Ishikawa (cell line): ENCODE results near the gene INO80D.

Experiments used
- CEBPB ChIP-seq: IDR thresholded peaks from 2 replicates; pipeline ENCODE4 v1.6.1; 2012
- CREB1 ChIP-seq: IDR thresholded peaks from 2 replicates; pipeline ENCODE4 v1.6.1; 2012; ENCODE audit warnings: low read depth
- EGR1 ChIP-seq: IDR thresholded peaks from 2 replicates; pipeline ENCODE4 v1.6.1; 2012
- EP300 ChIP-seq: IDR thresholded peaks from 2 replicates; pipeline ENCODE4 v1.6.1; 2012; ENCODE audit warnings: borderline replicate concordance
- FOXM1 ChIP-seq: IDR thresholded peaks from 2 replicates; pipeline ENCODE4 v1.6.1; 2012; ENCODE audit warnings: low read depth, borderline replicate concordance
- MAX ChIP-seq: IDR thresholded peaks from 2 replicates; pipeline ENCODE4 v1.6.1; 2012
- NFIC ChIP-seq: IDR thresholded peaks from 2 replicates; pipeline ENCODE4 v1.6.1; 2012
- RAD21 ChIP-seq: IDR thresholded peaks from 2 replicates; pipeline ENCODE4 v1.6.1; 2012; ENCODE audit warnings: low read depth
- REST ChIP-seq: IDR thresholded peaks from 2 replicates; pipeline ENCODE4 v1.6.1; 2012; ENCODE audit warnings: low read depth, mild to moderate bottlenecking
- TAF1 ChIP-seq: IDR thresholded peaks from 2 replicates; pipeline ENCODE4 v1.6.1; 2012; ENCODE audit warnings: low read depth, mild to moderate bottlenecking
- TCF12 ChIP-seq: IDR thresholded peaks from 2 replicates; pipeline ENCODE4 v1.6.1; 2012; ENCODE audit warnings: low read depth
- TEAD4 ChIP-seq: IDR thresholded peaks from 2 replicates; pipeline ENCODE4 v1.6.1; 2012
- USF1 ChIP-seq: IDR thresholded peaks from 2 replicates; pipeline ENCODE4 v1.6.1; 2012
- YY1 ChIP-seq: IDR thresholded peaks from 2 replicates; pipeline ENCODE4 v1.6.1; 2012; ENCODE audit warnings: low read depth
- ZBTB7A ChIP-seq: IDR thresholded peaks from 2 replicates; pipeline ENCODE4 v1.6.1; 2012; ENCODE audit warnings: low read depth

Gene INO80D

DNA sequence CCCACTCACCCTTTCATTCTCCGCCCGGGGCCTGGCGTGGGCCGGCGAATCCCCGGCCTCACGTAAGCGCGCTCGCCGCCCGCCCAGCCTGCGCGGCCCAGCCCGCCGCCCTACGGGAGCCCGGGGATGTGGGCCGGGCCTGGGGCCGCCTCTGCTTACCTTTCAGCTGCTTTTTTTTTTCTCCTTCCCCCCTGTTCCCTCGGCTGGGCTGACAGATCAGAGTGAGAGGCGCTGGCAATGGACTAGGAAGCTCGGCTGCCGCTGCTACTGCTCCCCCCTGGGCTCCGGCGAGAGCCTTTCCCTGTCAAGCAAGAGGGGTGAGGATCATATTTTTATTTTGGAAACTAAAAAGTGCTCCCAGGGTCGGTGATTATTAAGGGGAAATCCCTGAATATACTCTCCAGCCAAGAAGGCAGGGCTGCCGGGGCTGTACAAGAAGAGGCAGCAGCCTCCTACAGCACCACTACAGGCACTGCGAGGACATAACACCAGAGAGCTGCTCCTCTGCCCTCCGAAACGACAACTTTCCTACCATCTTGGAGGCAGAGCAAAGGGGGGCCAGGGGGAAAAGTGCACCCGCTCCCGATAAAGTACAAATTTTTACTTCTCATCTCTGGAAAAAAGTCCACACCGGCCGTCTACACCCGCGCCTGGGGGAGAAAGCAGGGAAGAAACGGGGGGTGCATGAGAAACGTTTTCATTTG, at the start of gene INO80D:
INO80D (minus strand) TSS at position 433 of the 704 bp plus-strand sequence. CDS start 23,158 bp downstream, outside the sequence.
- TF ChIP-seq REST (peak; percentile 12; the same call in 1 of the 2 replicates), YY1 (peak; percentile 86), TEAD4 (no peak), TAF1 (peak; percentile 83)

GRCh38 chr2:206127656-206128055, 41.7 kb upstream of the INO80D start:
- TF ChIP-seq CREB1 (no peak), USF1 (no peak)

DNA sequence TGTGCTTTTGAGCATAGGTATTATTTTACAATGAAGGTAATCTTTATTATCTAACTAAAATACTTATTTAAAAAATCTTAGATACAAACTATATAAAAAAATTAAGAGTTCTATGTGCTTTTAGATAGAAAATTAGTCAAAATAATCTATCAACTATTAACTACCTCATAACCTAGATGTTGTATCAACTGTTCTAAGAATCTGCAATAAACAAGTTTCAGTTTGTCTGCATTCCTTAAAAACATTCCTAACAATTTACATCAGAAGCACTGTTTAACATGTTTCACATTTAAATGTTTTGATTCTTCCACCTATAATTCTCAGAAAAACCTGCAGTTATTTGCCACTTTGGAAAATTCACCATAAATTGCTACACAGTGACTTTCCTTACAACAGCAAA, 39.9 kb upstream of the INO80D start:
- TF ChIP-seq TAF1, result no peak
- TF ChIP-seq CEBPB, result no peak
- no peak for TF ChIP-seq RAD21

DNA sequence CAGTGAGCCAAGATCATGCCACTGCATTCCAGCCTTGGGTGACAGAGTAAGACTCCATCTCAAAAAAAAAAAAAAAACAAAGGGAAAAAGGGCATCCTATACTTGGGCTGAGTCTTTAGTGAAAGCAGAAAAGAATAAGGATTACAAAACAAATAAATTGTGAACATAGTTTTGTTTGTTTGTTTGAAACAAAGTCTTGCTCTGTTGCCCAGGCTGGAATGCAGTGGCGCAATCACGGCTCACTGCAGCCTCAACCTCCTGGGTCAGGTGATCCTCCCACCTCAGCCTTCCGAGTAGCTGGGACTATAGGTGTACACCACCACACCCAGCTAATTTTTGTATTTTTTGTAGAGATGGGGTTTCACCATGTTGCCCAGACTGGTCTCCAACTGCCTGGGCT, 36.6 kb upstream of the INO80D start:
- peak; percentile 43; the same call in 1 of the 2 replicates for TF ChIP-seq CEBPB

- TF ChIP-seq CREB1, result no peak
- no peak for TF ChIP-seq MAX
- no peak for TF ChIP-seq TEAD4
- no peak for TF ChIP-seq ZBTB7A
- TF ChIP-seq EGR1, result no peak
- no peak for TF ChIP-seq CEBPB
- TF ChIP-seq TAF1, result no peak
These were observed 30.3 kb upstream of the INO80D start for GRCh38 chr2:206116278-206116677.

DNA sequence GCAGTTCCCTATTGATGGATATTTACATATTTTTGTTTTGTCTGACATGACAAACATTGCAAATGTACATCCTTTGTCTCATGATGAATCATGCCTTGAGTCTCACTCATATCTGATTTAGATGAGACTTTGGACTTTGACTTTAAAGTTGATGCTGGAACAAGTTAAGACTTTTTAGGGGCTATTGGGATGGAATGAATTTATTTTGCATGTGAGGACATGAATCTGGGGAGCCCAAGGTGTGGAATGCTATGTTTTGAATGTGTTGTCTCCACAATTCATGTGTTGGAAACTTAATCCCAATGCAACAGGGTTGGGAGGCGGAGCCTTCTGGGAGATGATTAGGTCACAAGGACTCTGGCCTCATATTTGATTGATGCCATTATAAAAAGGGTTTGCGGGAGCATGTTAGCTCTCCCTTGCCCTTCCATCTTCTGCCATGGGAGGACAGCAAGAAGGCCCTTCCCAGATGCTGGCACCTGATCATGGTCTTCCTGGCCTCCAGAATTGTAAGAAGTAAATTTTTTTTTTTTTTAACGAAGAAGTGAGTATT, 29.1 kb upstream of the INO80D start:
- TF ChIP-seq REST, result no peak
- TF ChIP-seq FOXM1, result no peak
- no peak for TF ChIP-seq USF1
- TF ChIP-seq YY1, result no peak
- no peak for TF ChIP-seq RAD21
- TF ChIP-seq ZBTB7A, result no peak
- no peak for TF ChIP-seq CREB1
- TF ChIP-seq CEBPB, result no peak
- TF ChIP-seq EP300, result no peak
- TF ChIP-seq TEAD4, result no peak
- no peak for TF ChIP-seq NFIC
- no peak for TF ChIP-seq MAX
- no peak for TF ChIP-seq TAF1
- TF ChIP-seq EGR1, result no peak
- TF ChIP-seq TCF12, result no peak

DNA sequence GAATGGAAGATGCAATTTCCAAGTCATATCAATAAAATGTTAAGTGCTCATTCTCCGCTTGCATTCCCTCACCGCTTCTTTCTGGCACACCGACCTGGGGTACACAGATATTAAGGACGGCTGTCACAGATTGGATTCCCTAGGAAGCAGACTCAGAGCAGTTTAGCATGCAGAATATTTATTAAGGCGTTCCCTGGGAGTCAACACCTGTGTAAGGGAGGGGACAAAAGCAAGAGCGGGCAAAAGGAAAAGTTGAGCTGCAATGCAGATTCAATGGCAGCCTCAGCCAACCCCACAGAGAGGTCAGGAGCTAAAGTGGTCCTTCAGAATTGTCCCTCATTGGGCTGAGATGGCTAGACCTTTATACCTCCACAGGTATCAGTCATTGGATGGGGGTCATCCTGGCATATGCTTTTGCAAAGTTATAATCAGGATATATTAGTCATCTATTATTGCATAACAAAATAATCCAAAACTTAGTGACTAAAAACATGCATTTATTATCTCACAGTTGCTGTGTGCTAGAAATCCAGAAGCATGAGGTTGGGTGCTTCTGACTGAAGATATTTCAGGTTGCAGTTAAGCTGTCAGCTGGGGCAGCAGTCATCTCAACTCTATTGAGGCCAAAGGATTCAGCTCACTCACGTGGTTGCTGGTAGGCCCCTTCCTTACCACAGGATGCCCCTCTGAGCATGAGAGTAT, 27.0 kb upstream of the INO80D start:
- no peak for TF ChIP-seq TEAD4
- TF ChIP-seq REST, result no peak
- no peak for TF ChIP-seq MAX
- no peak for TF ChIP-seq RAD21
- TF ChIP-seq EGR1, result no peak
- TF ChIP-seq TAF1, result no peak
